Measurements from ENCODE around the gene KLHDC7B.

DNA sequence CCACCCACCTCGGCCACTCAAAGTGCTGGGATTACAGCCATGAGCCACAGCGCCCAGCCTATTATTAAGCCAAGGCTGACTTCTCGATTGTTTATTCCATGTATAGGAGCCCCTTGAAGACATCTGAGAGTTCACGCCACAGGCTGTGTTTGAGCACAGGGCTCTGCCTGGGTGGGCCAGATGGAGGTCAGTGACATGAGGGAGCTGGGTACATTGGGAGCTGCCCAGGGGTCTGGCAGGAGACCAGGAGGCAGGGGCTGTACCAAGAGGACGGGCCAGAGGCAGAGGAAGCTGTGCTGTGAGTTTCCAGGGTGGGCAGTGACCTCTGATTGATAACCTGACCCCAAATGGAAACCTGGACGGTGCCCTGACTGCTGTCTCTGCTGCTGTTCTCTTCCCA lies 43.6 kb upstream of the KLHDC7B start:
- TF ChIP-seq MAX (IDR thresholded peaks at IDR 0.05; ENCODE audit: insufficient read depth, insufficient read length) (no peak), CTCF (IDR thresholded peaks at IDR 0.05; ENCODE audit: extremely low read depth in 1 of 2, insufficient read depth in 1 of 2, low read depth in 1 of 2, low read length in 2 of 2) (no peak), POLR2AphosphoS5 (IDR thresholded peaks at IDR 0.05; ENCODE audit: insufficient read depth, low read depth, low read length) (no peak), POLR2A (IDR thresholded peaks at IDR 0.05; ENCODE audit: low read depth, low read length) (no peak), GATA2 (IDR thresholded peaks at IDR 0.05; ENCODE audit: insufficient read depth, insufficient read length, low read depth, low read length) (no peak), EZH2 (IDR thresholded peaks at IDR 0.05; ENCODE audit: borderline replicate concordance, low read depth, low read length, severe bottlenecking) (no peak)

Measured in endothelial cell of umbilical vein (primary cell).